Adipocyte (in vitro differentiated cells): ENCODE data around the gene KLHL29.

ENCODE experiments used
- DNase-seq: peaks from one replicate; pipeline ENCODE4 v3.0.0-alpha.2; 2015; ENCODE audit warnings: low read depth
- H3K27me3 ChIP-seq: replicated peaks from 2 replicates; pipeline ENCODE4 v1.7.0; 2013; ENCODE audit warnings: mild to moderate bottlenecking, low read length, moderate library complexity; ENCODE audit not compliant: control insufficient read depth, insufficient read depth
- H3K36me3 ChIP-seq: 2 replicates; pipeline ENCODE4 v1.7.0; 2013; ENCODE audit warnings: low read length, mild to moderate bottlenecking, moderate library complexity; ENCODE audit not compliant: control insufficient read depth, insufficient read depth, severe bottlenecking
- H3K4me1 ChIP-seq: 2 replicates; pipeline ENCODE4 v1.7.0; 2013; ENCODE audit warnings: mild to moderate bottlenecking, low read length, moderate library complexity; ENCODE audit not compliant: control insufficient read depth, insufficient read depth
- H3K4me3 ChIP-seq: 2 replicates; pipeline ENCODE4 v1.7.0; 2013; ENCODE audit warnings: mild to moderate bottlenecking, low read length, moderate library complexity
- H3K9ac ChIP-seq: 2 replicates; pipeline ENCODE4 v1.7.0; 2013; ENCODE audit warnings: mild to moderate bottlenecking, low read length, moderate library complexity
- H3K9me3 ChIP-seq: 2 replicates; pipeline ENCODE4 v1.7.0; 2013; ENCODE audit warnings: mild to moderate bottlenecking, low read length, moderate library complexity; ENCODE audit not compliant: control insufficient read depth

The KLHL29 gene

GRCh38 chr2:23569761-23570365, 184.9 kb downstream of the KLHL29 start:
- peaks cover 11% of the 10 kb centered on the region for H3K36me3 ChIP-seq
- H3K9me3 ChIP-seq: no peaks in the 10 kb centered on the region
- no peaks in the 10 kb centered on the region for H3K27me3 ChIP-seq
- peaks cover 18% of the 10 kb centered on the region for H3K4me1 ChIP-seq
- DNase-seq: no peak
- H3K4me3 ChIP-seq: no peak overlapping the region
- H3K9ac ChIP-seq: no peak overlapping the region

- no peak for DNase-seq
- H3K4me1 ChIP-seq: peaks cover 13% of the 10 kb centered on the region
- H3K9me3 ChIP-seq: no peaks in the 10 kb centered on the region
- H3K4me3 ChIP-seq: no peak overlapping the region
- H3K9ac ChIP-seq: no peak overlapping the region
- H3K36me3 ChIP-seq: peaks cover 11% of the 10 kb centered on the region
- H3K27me3 ChIP-seq: no peaks in the 10 kb centered on the region
Measured at GRCh38 chr2:23571085-23571484, 186.1 kb downstream of the KLHL29 start.

DNA sequence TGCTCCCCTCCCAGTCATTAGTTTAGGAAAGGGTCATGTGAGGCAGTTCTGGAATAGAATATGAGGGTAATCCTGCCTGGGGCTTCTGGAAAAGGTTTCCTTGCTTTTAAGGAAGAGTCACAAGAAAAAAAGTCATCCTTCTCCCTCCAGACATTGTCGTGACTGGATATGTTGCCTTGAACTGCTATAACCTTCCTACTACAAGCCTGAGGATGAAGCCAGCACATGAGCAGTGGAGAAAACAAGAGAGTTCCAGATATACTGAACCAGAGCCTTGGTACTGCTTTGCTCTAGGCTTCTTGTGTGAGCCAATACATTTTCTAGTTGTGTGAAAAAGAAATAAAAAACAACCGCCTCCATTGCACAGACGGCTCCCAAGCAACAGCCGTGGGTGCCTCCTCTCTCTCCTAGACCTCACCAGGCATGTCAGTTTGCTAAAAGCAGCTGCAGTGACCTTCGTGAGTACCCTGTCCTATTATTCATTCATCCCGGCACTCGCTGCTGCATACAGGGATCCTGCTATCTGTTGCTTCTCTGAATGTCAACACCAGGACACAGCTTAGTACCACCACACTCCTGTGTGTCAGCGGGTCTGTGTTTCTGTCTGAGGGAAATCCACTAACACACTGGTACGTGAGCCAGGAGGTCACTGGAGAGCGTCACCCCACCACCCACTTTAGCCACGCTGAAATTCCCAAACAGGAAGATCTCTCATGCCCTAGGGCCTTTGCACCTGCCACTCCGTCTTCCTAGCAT, 186.7 kb downstream of the KLHL29 start:
- no peak for DNase-seq
- no peaks in the 10 kb centered on the region for H3K9me3 ChIP-seq
- no peak overlapping the region for H3K9ac ChIP-seq
- H3K27me3 ChIP-seq: no peaks in the 10 kb centered on the region
- no peak overlapping the region for H3K4me3 ChIP-seq
- peaks cover 10% of the 10 kb centered on the region for H3K4me1 ChIP-seq
- H3K36me3 ChIP-seq: peaks cover 11% of the 10 kb centered on the region

GRCh38 chr2:23574919-23575654, 190.1 kb downstream of the KLHL29 start:
- H3K36me3 ChIP-seq: peaks cover 4% of the 10 kb centered on the region
- DNase-seq: no peak

DNA sequence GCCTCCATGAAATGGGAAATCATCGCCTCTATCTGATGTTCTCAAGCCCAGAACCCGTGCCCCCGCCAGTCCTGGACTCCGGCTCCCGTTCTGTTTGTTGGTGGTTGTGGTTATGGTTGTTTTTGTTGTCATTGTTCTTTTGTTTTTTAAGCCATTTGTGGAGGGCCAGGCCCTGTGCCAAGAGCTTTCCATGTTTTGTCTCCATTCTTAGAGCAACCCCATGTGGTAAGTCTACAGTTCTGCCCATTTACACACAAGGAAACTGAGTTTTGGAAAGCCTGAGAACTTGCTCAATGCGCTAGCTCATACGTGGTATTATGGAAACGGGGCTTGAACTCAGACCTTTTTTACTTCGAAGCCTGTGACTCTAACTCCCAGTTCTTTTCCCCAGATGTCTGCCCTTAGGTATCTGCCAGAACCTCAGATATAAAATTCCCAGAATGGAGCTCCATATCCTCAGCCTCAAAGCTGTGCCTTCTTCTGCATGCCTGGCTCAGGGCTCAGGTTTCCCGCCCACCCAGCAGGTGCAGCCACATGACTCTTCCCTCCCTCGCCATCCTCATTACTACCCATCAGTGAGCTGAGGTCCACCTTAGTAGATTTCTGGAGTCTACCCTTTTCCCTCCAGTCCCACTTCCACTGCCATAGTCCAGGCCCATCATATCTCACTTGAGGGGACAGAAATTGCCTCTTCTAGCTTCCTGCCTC, 194.1 kb downstream of the KLHL29 start:
- Histone ChIP-seq H3K4me3 (no peak overlapping the region), H3K9me3 (no peaks in the 10 kb centered on the region), H3K9ac (no peak overlapping the region), H3K27me3 (no peaks in the 10 kb centered on the region), H3K4me1 (no peaks in the 10 kb centered on the region), H3K36me3 (peaks cover 8% of the 10 kb centered on the region)
- no peak for DNase-seq

More at GRCh38 chr2:23574919-23575654, 190.1 kb downstream of the KLHL29 start:
- no peak overlapping the region for H3K4me3 ChIP-seq
- no peaks in the 10 kb centered on the region for H3K27me3 ChIP-seq
- no peaks in the 10 kb centered on the region for H3K9me3 ChIP-seq
- no peak overlapping the region for H3K9ac ChIP-seq
- H3K4me1 ChIP-seq: no peaks in the 10 kb centered on the region

- DNase-seq: no peak
- no peak overlapping the region for H3K4me3 ChIP-seq
- H3K9ac ChIP-seq: no peak overlapping the region
- no peaks in the 10 kb centered on the region for H3K9me3 ChIP-seq
- H3K36me3 ChIP-seq: peaks cover 8% of the 10 kb centered on the region
- H3K4me1 ChIP-seq: no peaks in the 10 kb centered on the region
- H3K27me3 ChIP-seq: no peaks in the 10 kb centered on the region
Measured at GRCh38 chr2:23579674-23580073, 194.7 kb downstream of the KLHL29 start.

- Histone ChIP-seq H3K4me3 (no peak overlapping the region), H3K9me3 (no peaks in the 10 kb centered on the region), H3K36me3 (peaks cover 8% of the 10 kb centered on the region), H3K27me3 (no peaks in the 10 kb centered on the region), H3K4me1 (no peaks in the 10 kb centered on the region), H3K9ac (no peak overlapping the region)
- no peak for DNase-seq
Measured at GRCh38 chr2:23583467-23583866, 198.5 kb downstream of the KLHL29 start.

- Histone ChIP-seq H3K4me1 (peaks cover 6% of the 10 kb centered on the region), H3K36me3 (peaks cover 8% of the 10 kb centered on the region), H3K27me3 (no peaks in the 10 kb centered on the region), H3K9me3 (no peaks in the 10 kb centered on the region), H3K9ac (no peak overlapping the region), H3K4me3 (no peak overlapping the region)
- no peak for DNase-seq
Measured at GRCh38 chr2:23584054-23584745, 199.2 kb downstream of the KLHL29 start.

GRCh38 chr2:23585273-23586170, 200.5 kb downstream of the KLHL29 start:
- Histone ChIP-seq H3K36me3 (peaks cover 8% of the 10 kb centered on the region), H3K27me3 (no peaks in the 10 kb centered on the region), H3K4me3 (no peak overlapping the region), H3K9me3 (no peaks in the 10 kb centered on the region), H3K4me1 (peaks cover 14% of the 10 kb centered on the region), H3K9ac (no peak overlapping the region)
- no peak for DNase-seq

DNA sequence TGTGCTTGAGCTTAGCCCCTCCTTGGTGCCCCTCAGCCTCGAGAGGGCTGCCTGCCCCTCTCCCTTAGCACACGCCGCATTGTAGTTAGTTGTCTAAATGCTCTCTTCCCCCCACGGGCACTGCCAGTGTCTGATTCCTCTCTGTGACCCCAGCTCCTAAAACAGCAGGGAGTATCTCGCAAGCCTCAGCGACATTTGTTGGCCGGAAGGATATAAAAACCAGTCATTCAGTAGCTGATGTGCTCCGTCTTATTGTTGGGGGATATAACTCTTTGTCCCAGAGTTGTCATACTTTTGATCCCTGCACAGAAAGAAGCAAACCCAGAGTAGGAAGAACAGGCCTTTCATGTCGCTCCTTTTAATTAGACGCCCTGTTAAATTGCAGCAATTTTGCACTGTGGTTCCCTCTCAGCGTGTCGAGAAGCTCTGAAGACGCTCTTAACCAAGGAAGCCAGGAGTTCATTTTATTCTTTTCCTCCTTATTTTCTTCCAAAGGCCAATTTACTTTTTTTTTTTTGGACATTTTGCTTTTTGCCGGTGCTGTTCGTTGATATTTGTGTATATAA, 201.8 kb downstream of the KLHL29 start:
- H3K9ac ChIP-seq: no peak overlapping the region
- no peaks in the 10 kb centered on the region for H3K9me3 ChIP-seq

More for the DNA sequence above, 201.8 kb downstream of the KLHL29 start:
- H3K4me1 ChIP-seq: peaks cover 14% of the 10 kb centered on the region
- H3K36me3 ChIP-seq: peaks cover 8% of the 10 kb centered on the region
- no peaks in the 10 kb centered on the region for H3K27me3 ChIP-seq
- DNase-seq: no peak
- no peak overlapping the region for H3K4me3 ChIP-seq
